Medulla oblongata (tissue), 1 donor: ENCODE results near the gene SYPL1.

Source experiments
- DNase-seq: peaks from one replicate; pipeline ENCODE4 v3.0.0-alpha.2; 2015; ENCODE audit errors: extremely low spot score

SYPL1 gene

GRCh38 chr7:106121189-106121810 is 9.2 kb upstream of the SYPL1 start:
- DNase-seq = no peak

DNA sequence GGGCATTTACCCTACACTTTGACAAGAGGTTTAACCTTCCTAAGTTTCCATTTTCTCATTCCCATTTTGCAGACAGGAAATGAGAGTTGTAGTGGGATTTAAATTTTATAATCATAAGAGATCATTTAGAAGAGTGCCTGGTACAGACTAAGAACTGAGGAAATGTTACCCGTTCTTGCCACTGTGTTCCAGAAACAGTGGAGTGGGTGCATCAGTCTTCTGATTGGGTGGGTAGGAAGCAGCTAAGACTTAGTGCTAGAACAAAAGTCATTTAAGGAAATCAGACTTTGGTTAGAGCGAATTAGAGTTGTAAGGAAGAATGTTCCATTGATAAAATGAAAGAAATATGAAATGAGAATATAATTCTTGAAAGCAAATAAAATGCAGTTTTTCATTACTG is 8.4 kb upstream of the SYPL1 start:
- DNase-seq = no peak

DNA sequence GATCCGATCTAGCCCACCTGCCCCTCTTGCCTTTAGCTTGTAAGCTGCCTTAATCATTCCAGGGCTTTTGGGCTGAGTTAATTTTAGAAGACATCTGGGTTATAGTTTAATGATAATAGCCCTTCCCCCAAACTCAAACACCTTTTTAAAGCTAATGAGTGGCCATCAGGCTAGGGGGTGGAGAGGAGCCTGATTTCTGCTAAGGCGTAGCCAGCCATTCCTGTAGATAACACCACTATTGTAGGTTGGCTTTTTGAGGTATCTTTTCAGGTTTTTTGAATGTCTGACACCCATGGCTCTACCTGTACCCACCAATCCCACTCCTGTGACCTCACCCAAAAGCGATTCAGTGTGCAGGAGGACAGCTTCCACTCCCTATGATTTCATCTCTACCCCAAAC is 7.6 kb upstream of the SYPL1 start:
- no peak for DNase-seq

DNA sequence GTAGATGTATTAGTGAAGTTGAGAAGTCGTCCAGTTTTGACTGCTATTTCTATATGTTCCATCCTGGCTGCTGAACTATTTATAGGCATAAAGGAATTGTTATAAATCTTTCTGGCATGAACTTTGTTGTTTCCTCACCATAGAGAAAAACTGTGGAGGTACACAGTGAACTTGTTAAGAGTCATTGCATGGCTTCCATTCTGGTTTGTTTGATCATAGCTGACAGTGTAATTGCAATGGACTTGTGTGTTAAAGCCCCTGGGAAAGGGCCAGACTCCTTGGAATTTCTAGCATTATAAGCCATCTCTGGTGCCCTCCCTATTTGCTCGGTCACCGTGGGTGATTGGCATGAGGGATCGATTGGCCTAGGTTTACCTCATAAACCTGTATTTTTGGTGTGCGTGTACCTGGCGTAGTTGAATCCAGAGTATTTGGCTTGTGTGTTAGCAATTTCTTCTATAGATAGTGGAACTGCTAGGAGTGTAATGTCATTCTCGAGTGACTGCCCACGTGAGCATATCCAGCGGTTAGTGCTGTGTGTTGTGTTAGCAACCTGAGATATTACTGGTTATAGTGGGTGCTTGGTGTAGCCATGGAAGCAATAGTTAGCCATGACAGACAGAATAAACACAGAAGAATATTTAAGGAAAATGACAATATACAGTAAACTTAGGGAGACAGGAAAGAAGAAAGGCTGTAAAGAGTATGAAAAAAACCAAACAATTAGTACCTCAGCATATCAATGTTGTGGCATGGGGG is 5.9 kb upstream of the SYPL1 start:
- no peak for DNase-seq

DNA sequence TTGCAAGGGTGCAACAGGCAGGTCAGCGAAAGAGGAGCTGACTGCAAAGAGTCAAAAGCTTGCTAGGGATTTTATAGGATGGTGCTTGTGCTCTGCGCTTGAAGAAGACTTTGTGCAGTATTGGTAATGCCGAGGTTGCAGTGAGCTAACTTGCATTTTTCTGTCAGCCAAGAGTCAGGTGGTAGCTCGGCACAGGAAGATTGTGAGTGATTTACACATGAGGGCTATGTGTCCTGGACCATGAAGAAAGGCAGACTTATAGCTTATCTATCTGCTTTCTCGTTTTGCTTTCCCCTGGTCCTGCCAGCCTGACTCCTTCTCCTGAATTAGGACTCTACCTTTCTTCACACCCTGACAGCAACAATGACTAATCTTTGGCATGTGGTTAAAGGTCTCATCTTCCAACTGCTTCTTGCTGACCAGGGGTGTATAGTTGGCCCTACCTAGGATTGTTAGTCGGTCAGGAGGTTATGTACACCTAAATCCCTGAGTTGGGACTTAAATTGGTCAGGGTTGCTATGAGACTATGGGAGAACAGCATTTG is 4.1 kb upstream of the SYPL1 start:
- no peak for DNase-seq

DNA sequence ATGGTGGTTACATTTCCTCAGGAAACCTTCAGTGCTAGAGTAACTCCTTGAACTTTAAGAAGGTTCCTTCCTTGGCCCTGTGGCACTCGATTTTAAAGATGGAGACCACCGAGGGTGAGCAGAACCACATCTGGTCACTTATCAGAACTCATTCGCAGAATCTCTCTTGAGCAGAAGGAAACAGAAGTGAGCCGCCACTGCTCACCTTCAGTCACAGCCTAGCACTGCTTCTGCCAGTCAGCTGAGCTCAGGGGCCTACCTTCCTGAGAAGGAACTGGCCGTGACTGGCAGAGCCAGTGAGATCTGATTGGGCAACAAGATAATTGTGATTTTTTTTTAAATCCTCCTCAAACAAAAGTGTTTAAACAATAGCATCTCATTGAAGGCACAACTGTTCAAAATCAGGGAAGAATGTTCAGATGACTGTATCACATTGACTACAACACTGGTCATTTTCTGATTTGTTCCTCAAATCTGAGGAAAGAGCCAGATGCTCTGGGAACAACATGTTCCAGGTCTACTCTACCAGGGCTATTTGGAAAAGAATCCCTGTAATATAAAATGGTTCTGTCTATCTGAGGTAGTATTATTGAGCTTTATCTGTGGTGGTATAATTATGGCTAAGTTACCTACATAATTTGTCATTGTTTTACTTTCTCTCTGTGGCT is 2.7 kb upstream of the SYPL1 start:
- no peak for DNase-seq

- no peak for DNase-seq
Measured at GRCh38 chr7:106112972-106113421, 885 bp upstream of the SYPL1 start.

DNA sequence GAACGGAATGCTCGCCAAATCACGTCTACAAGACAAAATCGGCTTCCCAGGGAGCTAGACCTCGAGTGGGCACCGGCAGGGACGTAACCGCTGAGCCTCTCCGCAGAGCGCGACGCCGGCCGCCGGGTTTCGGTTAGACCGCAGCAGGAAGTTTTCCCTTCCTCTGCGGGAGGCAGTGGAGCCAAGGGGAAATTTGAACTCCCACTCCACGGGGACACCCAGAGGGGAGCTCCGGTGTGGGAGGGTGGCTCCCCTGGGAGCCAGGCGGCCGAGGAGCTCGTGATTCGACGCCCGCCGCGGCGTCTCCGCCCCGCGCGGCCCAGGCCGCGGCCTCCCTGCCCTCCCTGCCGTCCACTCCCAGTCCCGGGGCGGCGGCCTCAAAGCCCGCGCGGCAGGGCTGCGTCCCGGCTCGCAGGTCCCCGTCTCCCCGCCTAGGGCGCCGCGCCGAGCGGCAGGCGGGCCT is 426 bp downstream of the SYPL1 start:
- peak; percentile 41 for DNase-seq

DNA sequence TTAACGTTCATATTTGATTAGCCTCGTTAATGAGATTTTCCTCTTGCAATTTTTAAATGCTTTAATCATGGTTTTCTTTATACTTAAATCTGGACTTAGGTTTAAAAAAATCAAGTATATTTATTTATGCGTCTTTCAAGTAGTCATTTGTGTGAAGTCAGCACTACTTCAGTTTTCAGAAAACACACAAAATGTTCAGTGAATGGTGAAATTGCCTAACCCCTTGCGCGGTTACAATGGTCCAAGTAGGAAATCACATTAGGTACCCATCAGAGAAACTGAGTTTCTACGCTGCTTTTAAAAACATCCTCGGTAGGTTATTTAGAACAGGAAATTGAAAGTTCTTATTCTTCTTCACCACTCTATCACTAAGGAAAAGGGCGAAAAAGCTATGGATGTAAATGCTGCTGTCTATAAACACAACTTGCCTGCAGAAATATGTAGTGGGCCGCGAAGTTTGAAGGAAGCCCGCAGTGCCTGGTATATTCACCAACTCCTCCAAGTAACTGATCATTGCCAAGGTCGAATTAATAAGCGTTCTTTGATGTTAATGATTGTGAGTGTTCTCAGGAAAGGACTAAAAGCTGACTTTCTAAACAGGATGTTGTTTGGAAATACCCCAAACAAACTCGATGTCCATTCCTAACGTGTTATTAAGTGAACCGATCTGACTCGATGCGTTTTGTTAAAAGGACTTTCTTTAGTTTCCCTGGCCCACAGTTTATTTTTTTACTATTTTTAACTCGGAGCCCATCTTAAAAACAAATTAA is 1.0 kb downstream of the SYPL1 start:
- DNase-seq = peak; percentile 62

GRCh38 chr7:106110238-106110560 is 1.9 kb downstream of the SYPL1 start:
- no peak for DNase-seq

GRCh38 chr7:106109521-106110237 is 2.4 kb downstream of the SYPL1 start:
- DNase-seq = no peak

GRCh38 chr7:106108991-106109390 is 3.1 kb downstream of the SYPL1 start:
- no peak for DNase-seq

- DNase-seq = no peak
Measured at GRCh38 chr7:106104721-106105260, 7.3 kb downstream of the SYPL1 start.

- DNase-seq = no peak
Measured at GRCh38 chr7:106102387-106102966, 9.6 kb downstream of the SYPL1 start.

DNA sequence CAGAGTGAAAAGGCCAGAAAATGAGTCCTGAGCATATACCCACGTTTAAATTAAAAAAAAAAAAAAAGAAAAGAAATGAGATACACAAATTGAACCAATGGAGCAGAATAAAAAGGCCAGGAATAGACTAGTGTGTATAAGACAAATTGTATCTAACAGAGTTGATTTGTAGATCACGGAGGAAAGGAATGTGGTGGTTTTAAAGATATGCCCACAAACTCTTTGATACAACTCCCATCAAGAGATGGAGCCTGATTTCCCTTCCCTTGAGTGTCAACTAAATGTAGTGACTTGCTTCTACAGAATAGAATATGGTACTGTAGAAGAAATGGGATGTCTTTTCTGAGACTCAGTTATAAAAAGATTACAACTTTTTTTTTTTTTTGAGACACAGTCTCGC is 10.4 kb downstream of the SYPL1 start:
- no peak for DNase-seq

DNA sequence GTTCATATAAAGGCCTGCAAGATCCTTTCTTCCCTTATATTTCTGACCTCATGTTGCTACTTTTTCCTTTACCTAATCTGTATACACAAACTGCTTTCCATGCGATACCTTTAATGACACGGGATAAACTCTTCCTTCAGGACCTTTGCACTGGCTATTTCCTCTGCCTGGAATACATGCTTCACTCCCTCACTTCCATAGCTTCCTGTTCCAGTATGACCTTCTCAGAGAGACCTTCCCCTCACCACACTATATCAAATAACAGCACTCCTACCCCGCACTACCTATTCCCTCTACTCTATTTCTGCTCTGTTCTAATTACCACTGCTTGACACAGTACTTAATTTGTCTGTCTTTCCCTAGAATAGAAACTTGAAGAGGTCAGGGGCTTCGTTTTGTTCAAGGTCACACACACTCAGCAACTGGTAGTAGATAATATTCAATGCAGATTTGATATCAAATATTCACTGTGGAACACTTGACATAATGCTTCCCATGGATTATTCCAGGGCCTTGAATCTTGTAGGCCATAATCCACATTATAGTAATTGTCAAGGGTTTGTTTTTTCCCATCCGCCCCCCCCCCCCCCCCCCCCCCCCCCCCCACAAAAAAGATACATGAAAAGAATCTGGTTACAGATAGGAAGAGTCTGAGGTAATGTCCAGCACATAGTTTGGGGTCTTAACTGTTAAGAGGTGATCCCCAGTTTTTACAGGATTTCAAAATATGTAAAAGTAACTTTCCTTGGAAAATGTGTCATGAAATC is 11.1 kb downstream of the SYPL1 start:
- no peak for DNase-seq

DNA sequence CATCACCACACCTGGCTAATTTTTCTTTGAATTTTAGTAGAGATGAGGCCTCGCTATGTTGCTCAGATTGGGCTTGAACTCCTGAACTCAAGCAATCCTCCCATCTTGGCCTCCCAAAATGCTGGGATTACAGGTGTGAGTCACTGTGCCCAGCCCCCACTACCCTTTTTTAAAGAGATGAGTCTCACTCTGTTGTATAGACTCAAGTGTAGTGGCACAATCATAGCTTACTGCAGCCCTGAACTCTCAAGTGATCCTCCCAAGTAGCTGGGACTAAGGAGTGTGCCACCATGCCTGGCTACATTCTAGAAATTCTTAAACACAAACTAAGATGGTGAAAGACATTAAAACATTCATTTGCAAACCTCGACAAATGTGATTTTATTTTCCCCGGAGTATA is 12.6 kb downstream of the SYPL1 start:
- DNase-seq = no peak

GRCh38 chr7:106098889-106099288 is 13.2 kb downstream of the SYPL1 start:
- no peak for DNase-seq

DNA sequence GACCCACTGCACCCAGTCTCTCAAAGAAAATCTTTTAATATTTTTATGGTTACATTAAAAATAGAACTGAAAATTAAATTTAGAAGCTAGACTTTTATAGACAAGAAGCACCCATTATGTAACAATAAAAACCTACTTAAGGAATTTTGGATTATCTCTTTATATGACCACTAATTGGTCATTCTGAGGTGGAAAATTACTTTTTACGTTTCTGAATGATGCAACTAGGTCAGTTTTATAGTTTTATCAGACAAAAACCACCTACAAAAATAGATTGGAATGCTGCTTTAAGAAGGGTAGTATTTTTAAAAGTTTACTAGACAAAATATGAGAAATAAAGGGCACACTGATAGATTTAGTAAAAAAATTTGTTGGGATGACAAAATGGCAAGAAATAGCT is 16.5 kb downstream of the SYPL1 start:
- DNase-seq = no peak

- DNase-seq = no peak
Measured at GRCh38 chr7:106094780-106095179, 17.3 kb downstream of the SYPL1 start.
